GM06990 (cell line): ENCODE measurements around the gene KLHL40.

ENCODE experiments used
- DNase-seq: peaks from one replicate; pipeline ENCODE4 v3.0.0-alpha.2; 2011; ENCODE audit not compliant: insufficient read length; ENCODE audit errors: extremely low read depth
- H3K27me3 ChIP-seq: replicated peaks from 2 replicates; pipeline ENCODE4 v1.6.0; 2011; ENCODE audit warnings: low read length; ENCODE audit not compliant: control insufficient read depth, insufficient read depth
- H3K36me3 ChIP-seq: 2 replicates; pipeline ENCODE4 v1.5.1; 2011; ENCODE audit warnings: low read length; ENCODE audit not compliant: control insufficient read depth, insufficient read depth
- H3K4me3 ChIP-seq: replicated peaks from 2 replicates; pipeline ENCODE4 v1.5.1; 2011; ENCODE audit warnings: low read depth, mild to moderate bottlenecking, control low read depth, low read length
- CTCF ChIP-seq: IDR thresholded peaks from 2 replicates; pipeline ENCODE4 v1.5.1; 2011; ENCODE audit warnings: low read length, control low read depth, mild to moderate bottlenecking, inconsistent platforms; ENCODE audit not compliant: insufficient read depth, poor library complexity, severe bottlenecking

The KLHL40 gene

GRCh38 chr3:42700366-42701288 is 15.3 kb downstream of the KLHL40 start:
- no peaks in the 10 kb centered on the region for H3K36me3 ChIP-seq
- no peak for TF ChIP-seq CTCF
- H3K27me3 ChIP-seq, result no peaks in the 10 kb centered on the region; the same call in 1 of the 2 replicates
- no peak overlapping the region for H3K4me3 ChIP-seq
- DNase-seq, result no peak

- H3K4me3 ChIP-seq, result no peak overlapping the region
- no peaks in the 10 kb centered on the region for H3K36me3 ChIP-seq
- no peak for TF ChIP-seq CTCF
- DNase-seq, result no peak
- H3K27me3 ChIP-seq, result no peaks in the 10 kb centered on the region; the same call in 1 of the 2 replicates
Observed at GRCh38 chr3:42701371-42702065, 16.2 kb downstream of the KLHL40 start.

- H3K4me3 ChIP-seq, result no peak within 1 kb of the TSS
Observed at GRCh38 chr3:42702066-42702951, 17.0 kb downstream of the KLHL40 start, which contains the start of gene HHATL. Gene HHATL, minus strand, starts transcription at chr3:42702798. Its CDS starts 1,972 bp downstream, at chr3:42700826.

GRCh38 chr3:42702982-42703694 is 17.8 kb downstream of the KLHL40 start:
- no peak for TF ChIP-seq CTCF
- no peak overlapping the region for H3K4me3 ChIP-seq
- no peak for DNase-seq

More at GRCh38 chr3:42702066-42702951, 17.0 kb downstream of the KLHL40 start, which contains the start of gene HHATL:
- DNase-seq, result no peak
- no peak for TF ChIP-seq CTCF
- no peaks in the 10 kb centered on the region for H3K36me3 ChIP-seq
- peaks cover 3% of the 10 kb centered on the region; the same call in 1 of the 2 replicates for H3K27me3 ChIP-seq

GRCh38 chr3:42703695-42704025 is 18.3 kb downstream of the KLHL40 start:
- TF ChIP-seq CTCF, result no peak
- Histone ChIP-seq H3K4me3 (no peak overlapping the region), H3K36me3 (no peaks in the 10 kb centered on the region)

More at GRCh38 chr3:42702982-42703694, 17.8 kb downstream of the KLHL40 start:
- Histone ChIP-seq H3K36me3 (no peaks in the 10 kb centered on the region), H3K27me3 (peaks cover 3% of the 10 kb centered on the region; the same call in 1 of the 2 replicates)

More at GRCh38 chr3:42703695-42704025, 18.3 kb downstream of the KLHL40 start:
- peaks cover 3% of the 10 kb centered on the region; the same call in 1 of the 2 replicates for H3K27me3 ChIP-seq
- DNase-seq, result no peak
